ENCODE data around the gene KIAA1671. TPM values are rescaled to one million over a fixed set of nuclear protein-coding genes. Genes with fewer than 3 reads are reported as not detected.
A peak's percentile ranks its signal among the peaks of the same experiment; 100 is the strongest.

The KIAA1671 gene
- total RNA-seq, 2 experiments from 2014 or later = 5.1 to 5.5 TPM

GRCh38 chr22:25006354-25006753 is 53.8 kb downstream of the KIAA1671 start:
- peaks cover 6% of the 10 kb centered on the region for H3K36me3 Mint-ChIP-seq (ENCODE audit: low read depth)
- POLR2A ChIA-PET = no interaction called here
- no peak for ATAC-seq
- H3K27ac Mint-ChIP-seq = no peak overlapping the region
- H3K4me1 Mint-ChIP-seq (ENCODE audit: low read depth) = peaks cover 15% of the 10 kb centered on the region
- CTCF ChIA-PET = no interaction called here
- H3K4me3 Mint-ChIP-seq = no peak overlapping the region
- peaks cover 7% of the 10 kb centered on the region for H3K9me3 Mint-ChIP-seq (ENCODE audit: insufficient read depth)
- DNase-seq = no peak
- peaks cover 2% of the 10 kb centered on the region for H3K27me3 Mint-ChIP-seq (ENCODE audit: low read depth)

GRCh38 chr22:25007444-25008106 is 55.1 kb downstream of the KIAA1671 start:
- CTCF ChIA-PET = no interaction called here

GRCh38 chr22:25008666-25009065 is 56.1 kb downstream of the KIAA1671 start:
- no peak overlapping the region for H3K4me3 Mint-ChIP-seq
- no peaks in the 10 kb centered on the region for H3K36me3 Mint-ChIP-seq (ENCODE audit: low read depth)
- H3K4me1 Mint-ChIP-seq (ENCODE audit: low read depth) = no peaks in the 10 kb centered on the region
- POLR2A ChIA-PET = no interaction called here
- no peak overlapping the region for H3K27ac Mint-ChIP-seq
- peaks cover 4% of the 10 kb centered on the region for H3K9me3 Mint-ChIP-seq (ENCODE audit: insufficient read depth)
- no peak for DNase-seq
- CTCF ChIA-PET = no interaction called here
- peak; percentile 26 for ATAC-seq
- peaks cover 7% of the 10 kb centered on the region for H3K27me3 Mint-ChIP-seq (ENCODE audit: low read depth)

More at GRCh38 chr22:25007444-25008106, 55.1 kb downstream of the KIAA1671 start:
- Mint-ChIP-seq H3K36me3 (ENCODE audit: low read depth) (no peaks in the 10 kb centered on the region), H3K27ac (no peak overlapping the region), H3K9me3 (ENCODE audit: insufficient read depth) (peaks cover 4% of the 10 kb centered on the region), H3K4me3 (no peak overlapping the region), H3K27me3 (ENCODE audit: low read depth) (peaks cover 2% of the 10 kb centered on the region), H3K4me1 (ENCODE audit: low read depth) (peaks cover 5% of the 10 kb centered on the region)
- peak; percentile 65 for ATAC-seq
- DNase-seq = no peak
- POLR2A ChIA-PET = no interaction called here

GRCh38 chr22:25012741-25013143 is 60.2 kb downstream of the KIAA1671 start:
- Mint-ChIP-seq H3K9me3 (ENCODE audit: insufficient read depth) (no peaks in the 10 kb centered on the region), H3K36me3 (ENCODE audit: low read depth) (no peaks in the 10 kb centered on the region), H3K4me1 (ENCODE audit: low read depth) (no peaks in the 10 kb centered on the region), H3K27me3 (ENCODE audit: low read depth) (peaks cover 14% of the 10 kb centered on the region), H3K27ac (no peak overlapping the region), H3K4me3 (no peak overlapping the region)
- CTCF ChIA-PET = no interaction called here
- DNase-seq (no peak), ATAC-seq (no peak)
- POLR2A ChIA-PET = no interaction called here

GRCh38 chr22:25013607-25014006 is 61.1 kb downstream of the KIAA1671 start:
- Mint-ChIP-seq H3K9me3 (ENCODE audit: insufficient read depth) (no peaks in the 10 kb centered on the region), H3K4me1 (ENCODE audit: low read depth) (no peaks in the 10 kb centered on the region), H3K27me3 (ENCODE audit: low read depth) (peaks cover 21% of the 10 kb centered on the region), H3K27ac (no peak overlapping the region), H3K4me3 (no peak overlapping the region), H3K36me3 (ENCODE audit: low read depth) (no peaks in the 10 kb centered on the region)
- ChIA-PET CTCF (interaction anchor here (0.9 to 1.7 kb wide), 2 partner anchors 39 to 44 kb away, joined by 3 to 4 read pairs; no protein-coding TSS in a partner anchor), POLR2A (no interaction called here)
- DNase-seq = no peak
- ATAC-seq = no peak

- no peak for ATAC-seq
- H3K4me3 Mint-ChIP-seq = no peak overlapping the region
- no peak overlapping the region for H3K27ac Mint-ChIP-seq
- DNase-seq = no peak
- no peaks in the 10 kb centered on the region for H3K9me3 Mint-ChIP-seq (ENCODE audit: insufficient read depth)
- H3K36me3 Mint-ChIP-seq (ENCODE audit: low read depth) = no peaks in the 10 kb centered on the region
- peaks cover 30% of the 10 kb centered on the region for H3K27me3 Mint-ChIP-seq (ENCODE audit: low read depth)
- no peaks in the 10 kb centered on the region for H3K4me1 Mint-ChIP-seq (ENCODE audit: low read depth)
- ChIA-PET CTCF (interaction anchor here (0.5 to 1.7 kb wide), 2 partner anchors 12 to 37 kb away, joined by 3 to 4 read pairs; no protein-coding TSS in a partner anchor), POLR2A (interaction anchor here (1.3 kb wide), 1 partner anchor 13 kb away, joined by 3 read pairs; no protein-coding TSS in a partner anchor)
These were observed 62.6 kb downstream of the KIAA1671 start for GRCh38 chr22:25014896-25015755.

GRCh38 chr22:25016311-25016710 is 63.8 kb downstream of the KIAA1671 start:
- Mint-ChIP-seq H3K27ac (no peak overlapping the region), H3K4me1 (ENCODE audit: low read depth) (no peaks in the 10 kb centered on the region), H3K9me3 (ENCODE audit: insufficient read depth) (no peaks in the 10 kb centered on the region), H3K27me3 (ENCODE audit: low read depth) (peaks cover 37% of the 10 kb centered on the region), H3K36me3 (ENCODE audit: low read depth) (no peaks in the 10 kb centered on the region), H3K4me3 (no peak overlapping the region)
- no peak for DNase-seq
- ATAC-seq = no peak
- ChIA-PET POLR2A (no interaction called here), CTCF (no interaction called here)

- Mint-ChIP-seq H3K27ac (no peak overlapping the region), H3K36me3 (ENCODE audit: low read depth) (no peaks in the 10 kb centered on the region), H3K4me1 (ENCODE audit: low read depth) (no peaks in the 10 kb centered on the region), H3K9me3 (ENCODE audit: insufficient read depth) (no peaks in the 10 kb centered on the region), H3K27me3 (ENCODE audit: low read depth) (peaks cover 38% of the 10 kb centered on the region), H3K4me3 (no peak overlapping the region)
- ATAC-seq = no peak
- POLR2A ChIA-PET = no interaction called here
- CTCF ChIA-PET = no interaction called here
- DNase-seq = no peak
These were observed 65.5 kb downstream of the KIAA1671 start for GRCh38 chr22:25018009-25018408.

- peaks cover 36% of the 10 kb centered on the region for H3K27me3 Mint-ChIP-seq (ENCODE audit: low read depth)
- no peak overlapping the region for H3K27ac Mint-ChIP-seq
- no peak overlapping the region for H3K4me3 Mint-ChIP-seq
- POLR2A ChIA-PET = no interaction called here
- DNase-seq = no peak
- no peaks in the 10 kb centered on the region for H3K36me3 Mint-ChIP-seq (ENCODE audit: low read depth)
- no peaks in the 10 kb centered on the region for H3K4me1 Mint-ChIP-seq (ENCODE audit: low read depth)
- CTCF ChIA-PET = no interaction called here
- no peak for ATAC-seq
- H3K9me3 Mint-ChIP-seq (ENCODE audit: insufficient read depth) = no peaks in the 10 kb centered on the region
These were observed 67.1 kb downstream of the KIAA1671 start for GRCh38 chr22:25019427-25020184.

- no peak overlapping the region for H3K4me3 Mint-ChIP-seq
- ChIA-PET POLR2A (no interaction called here), CTCF (no interaction called here)
- DNase-seq (no peak), ATAC-seq (no peak)
- H3K27me3 Mint-ChIP-seq (ENCODE audit: low read depth) = peaks cover 30% of the 10 kb centered on the region
- no peak overlapping the region for H3K27ac Mint-ChIP-seq
- H3K36me3 Mint-ChIP-seq (ENCODE audit: low read depth) = no peaks in the 10 kb centered on the region
- peaks cover 7% of the 10 kb centered on the region for H3K4me1 Mint-ChIP-seq (ENCODE audit: low read depth)
- no peaks in the 10 kb centered on the region for H3K9me3 Mint-ChIP-seq (ENCODE audit: insufficient read depth)
These were observed 68.9 kb downstream of the KIAA1671 start for GRCh38 chr22:25021409-25021808.

- H3K27ac Mint-ChIP-seq = no peak overlapping the region
- ChIA-PET CTCF (interaction anchor here (0.5 kb wide), 1 partner anchor 339 kb away, joined by 3 read pairs; no protein-coding TSS in a partner anchor), POLR2A (no interaction called here)
- H3K4me1 Mint-ChIP-seq (ENCODE audit: low read depth) = peaks cover 14% of the 10 kb centered on the region
- H3K9me3 Mint-ChIP-seq (ENCODE audit: insufficient read depth) = no peaks in the 10 kb centered on the region
- H3K36me3 Mint-ChIP-seq (ENCODE audit: low read depth) = no peaks in the 10 kb centered on the region
- H3K27me3 Mint-ChIP-seq (ENCODE audit: low read depth) = peaks cover 30% of the 10 kb centered on the region
- H3K4me3 Mint-ChIP-seq = no peak overlapping the region
- DNase-seq = no peak
- ATAC-seq = no peak
These were observed 69.6 kb downstream of the KIAA1671 start for GRCh38 chr22:25021976-25022711.

Measured in activated CD8-positive, alpha-beta T cell treated with anti-CD3 and anti-CD28 coated beads, Interleukin-2, amount 10 ng/mL, durations not matched to agents 7 days and 5 days (primary cell).